Neural crest cell (in vitro differentiated cells): Measurements from ENCODE around the gene FSTL1. TPM values are rescaled to one million over a fixed set of nuclear protein-coding genes. Genes with fewer than 3 reads are reported as not detected.

Source experiments
- DNase-seq: peaks from one replicate; pipeline ENCODE4 v3.0.0; 2021; ENCODE audit warnings: low read depth, mixed read lengths, low spot score
- H3K27ac Mint-ChIP-seq: one replicate; pipeline ENCODE4 v1.8.0; 2021; ENCODE audit warnings: mild to moderate bottlenecking, mixed read lengths; ENCODE audit not compliant: unreplicated experiment
- H3K27me3 Mint-ChIP-seq: 2 replicates; pipeline ENCODE4 v1.8.0; 2021; ENCODE audit warnings: low read depth, mild to moderate bottlenecking, mixed read lengths
- H3K36me3 Mint-ChIP-seq: 2 replicates; pipeline ENCODE4 v1.8.0; 2021; ENCODE audit warnings: low read depth, mild to moderate bottlenecking, mixed read lengths
- H3K4me1 Mint-ChIP-seq: 2 replicates; pipeline ENCODE4 v1.8.0; 2021; ENCODE audit warnings: mixed read lengths
- H3K4me3 Mint-ChIP-seq: one replicate; pipeline ENCODE4 v1.8.0; 2021; ENCODE audit warnings: mild to moderate bottlenecking, mixed read lengths
- H3K9me3 Mint-ChIP-seq: 2 replicates; pipeline ENCODE4 v1.8.0; 2021; ENCODE audit warnings: mixed read lengths
- CTCF ChIP-seq: fragments of 200-600 bp; sonication (generic); conservative IDR thresholded peaks from 2 replicates; pipeline ENCODE4 v1.5.0; 2021; ENCODE audit warnings: antibody characterized with exemption, mild to moderate bottlenecking
- total RNA-seq: library from RNA; stranded (reverse); gene quantifications from 2 replicates; pipeline ENCODE4 v1.2.1, GENCODE V29; 2021

FSTL1 gene
- total RNA-seq, 1 donor from 2014 or later = 199 TPM

- peaks cover 3% of the 10 kb centered on the region for H3K9me3 Mint-ChIP-seq
- DNase-seq = peak; percentile 10
- peaks cover 2% of the 10 kb centered on the region for H3K36me3 Mint-ChIP-seq
- no peaks in the 10 kb centered on the region for H3K27me3 Mint-ChIP-seq
- peak overlapping the region; percentile 3 for H3K27ac Mint-ChIP-seq
- no peak for TF ChIP-seq CTCF
- H3K4me3 Mint-ChIP-seq = peak overlapping the region; percentile 75
- H3K4me1 Mint-ChIP-seq = peaks cover 39% of the 10 kb centered on the region
Observed at GRCh38 chr3:120451272-120451761, 525 bp upstream of the FSTL1 start.

GRCh38 chr3:120449701-120450599, 842 bp downstream of the FSTL1 start:
- H3K27me3 Mint-ChIP-seq = no peaks in the 10 kb centered on the region
- H3K4me1 Mint-ChIP-seq = peaks cover 39% of the 10 kb centered on the region
- DNase-seq = peak; percentile 32
- H3K36me3 Mint-ChIP-seq = peaks cover 2% of the 10 kb centered on the region
- H3K4me3 Mint-ChIP-seq = peak overlapping the region; percentile 95
- TF ChIP-seq CTCF = no peak
- peak overlapping the region; percentile 91 for H3K27ac Mint-ChIP-seq
- peaks cover 3% of the 10 kb centered on the region for H3K9me3 Mint-ChIP-seq

GRCh38 chr3:120449251-120449650, 1.5 kb downstream of the FSTL1 start:
- Mint-ChIP-seq H3K27me3 (no peaks in the 10 kb centered on the region), H3K9me3 (peaks cover 3% of the 10 kb centered on the region), H3K27ac (no peak overlapping the region), H3K36me3 (peaks cover 2% of the 10 kb centered on the region), H3K4me1 (peaks cover 39% of the 10 kb centered on the region), H3K4me3 (peak overlapping the region; percentile 95)
- DNase-seq = no peak
- TF ChIP-seq CTCF = no peak

GRCh38 chr3:120448756-120449155, 2.0 kb downstream of the FSTL1 start:
- Mint-ChIP-seq H3K9me3 (peaks cover under 1% of the 10 kb centered on the region), H3K4me3 (peak overlapping the region; percentile 95), H3K27ac (no peak overlapping the region), H3K4me1 (peaks cover 39% of the 10 kb centered on the region), H3K36me3 (peaks cover 2% of the 10 kb centered on the region), H3K27me3 (no peaks in the 10 kb centered on the region)
- no peak for DNase-seq
- no peak for TF ChIP-seq CTCF

GRCh38 chr3:120446891-120447668, 3.7 kb downstream of the FSTL1 start:
- Mint-ChIP-seq H3K9me3 (no peaks in the 10 kb centered on the region), H3K4me3 (peak overlapping the region; percentile 56), H3K36me3 (peaks cover 3% of the 10 kb centered on the region), H3K27me3 (no peaks in the 10 kb centered on the region), H3K27ac (no peak overlapping the region), H3K4me1 (peaks cover 35% of the 10 kb centered on the region)
- TF ChIP-seq CTCF = no peak
- no peak for DNase-seq
